GM19043 (cell line): Measurements from ENCODE around the gene CCDC122.
"Not testable (repeated sequence)": the region's sequence is repeated elsewhere in the genome, so short reads cannot be mapped to it uniquely, and the experiment has no call there.

ENCODE experiments used
- ATAC-seq: cut with Tn5 transposase; IDR thresholded peaks from one replicate; pipeline ENCODE4 v1.9.1; 2021; ENCODE audit warnings: low read depth; ENCODE audit not compliant: unreplicated experiment

The CCDC122 gene

GRCh38 chr13:43877766-43878165, 1.8 kb downstream of the CCDC122 start:
- ATAC-seq = no peak

- no peak for ATAC-seq
Observed at GRCh38 chr13:43877326-43877725, 2.2 kb downstream of the CCDC122 start.

- no peak for ATAC-seq
Observed at GRCh38 chr13:43876366-43876765, 3.2 kb downstream of the CCDC122 start.

GRCh38 chr13:43874504-43875092, 4.9 kb downstream of the CCDC122 start:
- ATAC-seq = no peak

- ATAC-seq = no peak
Observed at GRCh38 chr13:43872181-43872580, 7.4 kb downstream of the CCDC122 start.

DNA sequence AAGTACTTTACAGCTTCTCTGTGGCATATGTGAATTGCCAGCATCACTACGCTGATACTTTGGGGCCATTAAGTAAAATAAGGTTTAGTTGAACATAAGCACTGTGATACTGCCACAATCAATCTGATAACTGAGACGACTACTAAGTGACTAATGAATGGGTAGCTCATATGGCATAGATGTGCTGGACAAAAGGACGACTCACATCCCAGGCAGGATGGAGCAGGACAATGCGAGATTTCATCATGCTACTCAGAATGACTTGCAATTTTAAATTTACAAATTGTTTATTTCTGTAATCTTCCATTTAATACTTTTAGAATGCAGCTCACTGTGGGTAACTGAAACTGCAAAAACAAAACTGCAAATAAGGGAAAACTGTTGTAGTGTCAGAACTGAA, 13.6 kb downstream of the CCDC122 start:
- no peak for ATAC-seq

- no peak for ATAC-seq
Observed at GRCh38 chr13:43864921-43865320, 14.6 kb downstream of the CCDC122 start.

DNA sequence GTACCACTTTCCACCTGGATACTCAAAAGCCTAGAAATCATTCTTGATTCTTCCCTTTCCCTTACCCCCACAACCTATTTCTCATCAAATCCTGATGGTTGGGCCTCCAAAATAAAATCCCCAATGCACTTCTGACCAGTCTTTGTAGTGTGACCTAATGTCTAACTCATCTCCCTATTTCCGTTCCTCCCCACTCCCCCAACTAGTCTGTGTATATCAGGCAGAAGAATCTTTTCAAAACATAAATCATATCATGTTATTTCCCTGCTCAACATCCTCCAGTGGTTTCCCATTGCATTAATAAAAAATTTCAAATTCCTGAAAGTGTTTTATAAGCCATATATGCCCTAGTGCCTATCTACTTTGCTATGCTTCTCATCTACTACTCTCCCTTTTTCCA, 17.7 kb downstream of the CCDC122 start:
- no peak for ATAC-seq

DNA sequence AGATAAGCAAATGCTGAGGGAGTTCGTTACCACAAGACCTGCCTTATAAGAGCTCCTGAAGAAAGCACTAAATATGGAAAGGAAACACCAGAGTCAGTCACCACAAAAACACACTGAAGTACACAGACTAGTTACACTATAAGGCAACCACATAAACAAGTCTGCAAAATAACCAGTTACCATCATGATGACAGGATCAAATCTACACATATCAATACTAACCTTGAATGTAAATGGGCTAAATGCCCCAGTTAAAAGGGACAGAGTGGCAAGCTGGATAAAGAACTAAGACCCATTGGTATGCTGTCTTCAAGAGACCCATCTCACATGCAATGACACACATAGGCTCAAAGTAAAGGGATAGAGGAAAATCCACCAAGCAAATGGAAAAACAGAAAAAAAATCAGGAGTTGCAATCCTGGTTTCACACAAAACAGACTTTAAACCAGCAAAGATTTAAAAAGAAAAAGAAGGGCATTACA, 26.6 kb downstream of the CCDC122 start:
- ATAC-seq = no peak

- ATAC-seq = no peak
Observed at GRCh38 chr13:43850873-43851272, 28.7 kb downstream of the CCDC122 start.

DNA sequence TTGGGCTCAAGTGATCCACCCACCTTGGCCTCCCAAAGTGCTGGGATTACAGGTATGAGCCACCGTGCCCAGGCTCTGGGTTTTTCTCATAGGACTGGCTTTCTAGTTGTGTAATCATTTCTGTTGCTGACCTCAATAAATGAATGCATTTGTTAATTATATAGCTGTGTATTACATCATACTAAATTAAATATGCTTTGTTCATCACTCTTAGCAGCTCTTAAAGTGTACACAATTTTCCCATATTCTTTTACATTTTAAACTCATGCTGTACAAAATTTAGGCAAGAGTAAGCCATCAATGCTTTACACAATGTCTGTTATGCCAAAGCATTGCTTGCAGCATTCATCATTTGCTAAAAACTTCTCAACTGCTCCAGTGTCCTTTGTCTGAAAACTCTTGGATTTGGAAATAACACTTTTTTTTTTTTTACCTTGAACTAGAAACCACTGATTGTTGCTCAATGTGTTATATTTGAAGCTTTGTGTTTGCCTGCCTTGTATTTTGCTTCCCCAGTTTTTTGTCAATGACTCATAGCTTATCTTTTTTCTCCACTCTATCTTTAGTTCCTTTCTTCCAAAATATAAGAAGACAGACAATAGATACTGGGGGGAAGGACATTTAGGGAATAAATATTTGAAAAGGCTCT, 31.4 kb downstream of the CCDC122 start:
- ATAC-seq = no peak

- ATAC-seq = no peak
Observed at GRCh38 chr13:43846496-43847158, 32.9 kb downstream of the CCDC122 start.

GRCh38 chr13:43838909-43839308, 40.6 kb downstream of the CCDC122 start:
- ATAC-seq = no peak

- ATAC-seq = no peak
Observed at GRCh38 chr13:43835701-43836100, 43.8 kb downstream of the CCDC122 start.

DNA sequence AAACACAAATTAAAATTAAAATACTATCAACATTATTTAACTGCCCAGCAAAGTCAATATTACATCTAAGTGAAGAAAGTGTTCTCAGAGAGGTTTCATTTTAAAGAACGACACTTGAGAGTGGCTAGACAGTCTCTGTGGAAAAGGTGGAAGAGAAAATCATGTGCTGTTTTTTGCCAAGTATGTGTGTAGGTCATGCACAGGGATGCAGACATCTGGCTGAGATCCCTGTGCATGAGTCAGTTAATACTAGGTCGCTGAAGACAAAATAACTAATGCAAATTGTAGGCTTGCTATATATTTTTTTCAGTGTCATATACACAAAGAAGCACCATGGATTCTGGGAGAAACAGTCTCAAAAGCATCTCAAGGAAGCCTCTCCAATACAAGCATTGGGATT, 48.5 kb downstream of the CCDC122 start:
- ATAC-seq = no peak

DNA sequence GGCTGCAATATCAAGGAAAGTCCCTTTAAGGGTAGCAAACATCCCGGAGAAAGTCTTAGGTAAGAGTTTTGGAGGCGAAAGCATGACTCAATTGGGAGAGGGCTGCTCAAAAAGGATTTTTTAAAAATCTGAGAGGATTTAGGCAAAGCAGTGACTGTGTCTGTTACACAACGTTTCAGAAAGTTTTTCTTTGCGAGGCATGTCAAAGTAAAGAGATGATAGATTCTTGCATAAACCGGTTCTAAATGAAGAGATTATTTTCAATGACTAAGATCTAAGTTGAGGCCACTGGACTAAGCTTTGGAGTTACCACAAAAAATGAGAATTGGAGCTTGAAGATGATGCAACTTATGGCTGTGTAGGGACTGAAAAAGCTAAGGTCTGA, 49.1 kb downstream of the CCDC122 start:
- no peak for ATAC-seq

DNA sequence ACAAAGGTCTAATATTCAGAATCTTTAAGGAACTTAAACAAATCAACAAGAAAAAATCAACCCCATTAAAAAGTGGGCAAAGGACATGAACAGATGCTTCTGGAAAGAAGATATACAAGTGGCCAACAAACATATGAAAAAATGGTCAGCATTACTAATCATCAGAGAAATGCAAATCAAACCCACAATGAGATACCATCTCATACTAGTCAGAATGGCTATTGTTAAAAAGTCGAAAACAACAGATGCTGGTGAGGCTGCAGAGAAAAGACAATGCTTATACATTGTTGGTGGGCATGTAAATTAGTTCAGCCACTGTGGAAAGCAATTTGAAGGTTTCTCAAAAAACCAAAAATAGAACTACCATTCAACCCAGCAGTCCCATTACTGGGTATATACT, 54.9 kb downstream of the CCDC122 start:
- not testable (repeated sequence) for ATAC-seq

DNA sequence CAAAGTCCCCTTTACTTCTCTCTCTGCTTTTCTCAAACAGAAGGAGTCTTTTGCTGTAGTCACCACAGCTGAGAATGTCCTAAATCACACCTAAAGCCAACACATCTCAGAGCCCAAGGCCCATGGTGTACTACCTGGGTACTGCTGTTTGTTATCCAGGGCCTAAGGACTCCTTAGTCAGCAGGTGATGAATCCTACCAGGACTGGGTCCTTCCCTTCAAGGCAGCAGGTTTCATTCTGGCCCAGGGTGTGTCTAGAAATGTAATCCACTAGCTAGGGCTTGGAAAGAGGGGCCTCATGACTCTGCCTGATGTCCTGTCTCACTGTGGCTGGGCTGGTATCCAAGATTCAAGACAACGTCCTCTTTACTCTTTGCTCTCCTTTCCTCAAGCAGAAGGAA, 56.6 kb downstream of the CCDC122 start:
- ATAC-seq = no peak

DNA sequence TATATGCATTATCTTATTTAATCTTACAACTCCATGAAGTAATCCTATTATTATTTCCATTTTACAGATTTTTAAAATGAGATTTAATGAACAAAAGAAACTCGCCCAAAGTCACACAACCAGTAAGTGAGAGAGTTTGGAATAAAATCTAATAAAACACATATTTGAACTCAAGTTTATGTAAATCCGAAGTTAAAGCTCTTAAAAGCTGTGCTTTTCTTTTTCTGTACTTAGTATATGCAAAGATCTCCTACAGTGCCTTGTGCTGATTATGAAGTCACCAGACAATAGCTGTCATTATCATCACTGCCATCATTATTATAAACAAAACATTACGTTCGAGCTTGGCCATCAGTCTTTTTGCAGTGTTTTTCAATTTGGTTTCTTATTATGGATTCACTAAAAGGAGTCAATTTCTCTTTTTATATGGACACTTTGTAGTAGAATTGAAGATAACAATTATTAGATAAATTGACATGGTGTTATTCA, 63.1 kb downstream of the CCDC122 start:
- ATAC-seq = no peak

DNA sequence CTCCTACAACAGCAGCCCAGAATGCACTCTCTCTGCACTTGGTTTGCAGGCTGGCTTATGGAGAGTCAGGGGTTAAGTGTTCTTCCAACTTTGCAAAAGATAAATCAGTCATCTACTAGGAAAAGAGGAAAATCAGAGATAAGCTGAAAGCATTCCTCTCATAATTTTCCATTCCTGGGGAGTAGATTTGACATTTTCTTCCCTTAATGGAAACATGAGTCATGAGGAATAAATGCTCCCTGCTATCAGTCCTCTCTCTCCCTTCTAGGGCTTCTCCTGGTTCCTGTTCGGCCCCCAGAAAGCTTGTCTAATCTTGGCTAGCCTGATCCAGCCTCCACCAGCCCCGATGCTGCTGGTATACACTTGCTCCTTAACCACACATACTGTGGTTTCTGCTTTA, 64.3 kb downstream of the CCDC122 start:
- no peak for ATAC-seq

DNA sequence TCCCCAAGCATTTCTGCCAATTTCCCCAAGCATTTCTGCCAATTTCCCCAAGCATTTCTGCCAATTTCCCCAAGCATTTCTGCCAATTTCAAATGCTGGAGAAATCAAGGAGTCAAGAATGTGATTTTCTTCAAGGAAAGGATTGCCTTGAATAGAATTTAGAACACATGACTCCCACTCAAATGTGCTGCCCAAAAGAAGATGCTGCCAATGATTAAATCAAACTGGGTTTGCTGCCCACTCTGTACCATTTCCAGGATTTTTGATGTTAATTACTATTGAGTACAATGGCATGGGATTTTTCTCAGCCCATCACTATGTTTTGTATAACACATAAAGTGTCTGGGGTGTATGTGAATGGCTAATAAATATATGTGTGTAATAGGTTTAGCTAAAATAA, 70.9 kb downstream of the CCDC122 start:
- ATAC-seq = no peak

GRCh38 chr13:43805681-43806128, 73.8 kb downstream of the CCDC122 start:
- ATAC-seq = no peak
